GM12891 (cell line): ENCODE measurements around the gene ITSN1.

Source experiments
- DNase-seq: peaks from one replicate; pipeline ENCODE4 v3.0.0; 2011; ENCODE audit warnings: low spot score; ENCODE audit not compliant: insufficient read length
- FAIRE-seq: peaks from 2 replicates; lab custom pipeline; 2011; peaks lifted over from hg19 to GRCh38; lab: Jason Lieb, UNC
- PAX5 ChIP-seq: IDR thresholded peaks from 2 replicates; pipeline ENCODE4 v1.6.1; 2011; ENCODE audit warnings: low read length, moderate library complexity, mild to moderate bottlenecking; ENCODE audit not compliant: insufficient read depth, severe bottlenecking
- POLR2A ChIP-seq: IDR thresholded peaks from 2 replicates; pipeline ENCODE4 v1.6.1; 2011; ENCODE audit warnings: low read depth, low read length, control low read depth
- POLR2AphosphoS5 ChIP-seq: IDR thresholded peaks from 2 replicates; pipeline ENCODE4 v1.6.1; 2011; ENCODE audit warnings: low read depth, low read length, control low read depth
- POU2F2 ChIP-seq: IDR thresholded peaks from 2 replicates; pipeline ENCODE4 v1.6.1; 2011; ENCODE audit warnings: low read depth, mild to moderate bottlenecking, control low read depth, low read length, moderate library complexity
- SPI1 ChIP-seq: IDR thresholded peaks from 2 replicates; pipeline ENCODE4 v1.6.1; 2011; ENCODE audit warnings: low read depth, low read length, control low read depth
- TAF1 ChIP-seq: IDR thresholded peaks from 2 replicates; pipeline ENCODE4 v1.6.1; 2011; ENCODE audit warnings: low read depth, low read length, control low read depth

The ITSN1 gene

GRCh38 chr21:33874161-33874560 lies 231.9 kb downstream of the ITSN1 start:
- TF ChIP-seq TAF1 (no peak), POU2F2 (no peak)
- FAIRE-seq, result no peak
- DNase-seq, result no peak

GRCh38 chr21:33875026-33875695 lies 232.9 kb downstream of the ITSN1 start:
- no peak for DNase-seq
- no peak for FAIRE-seq
- no peak for TF ChIP-seq PAX5
- TF ChIP-seq POU2F2, result no peak
- TF ChIP-seq TAF1, result no peak
- no peak for TF ChIP-seq POLR2AphosphoS5
- no peak for TF ChIP-seq SPI1
- TF ChIP-seq POLR2A, result no peak

- FAIRE-seq (no peak), DNase-seq (no peak)
- no peak for TF ChIP-seq POU2F2
- no peak for TF ChIP-seq POLR2A
- TF ChIP-seq TAF1, result no peak
- TF ChIP-seq POLR2AphosphoS5, result no peak
- no peak for TF ChIP-seq SPI1
- TF ChIP-seq PAX5, result no peak
These were observed 236.5 kb downstream of the ITSN1 start for GRCh38 chr21:33878824-33879223.

GRCh38 chr21:33880626-33881025 lies 238.3 kb downstream of the ITSN1 start:
- no peak for FAIRE-seq
- TF ChIP-seq SPI1 (no peak), PAX5 (no peak), POLR2AphosphoS5 (no peak), TAF1 (no peak), POU2F2 (no peak), POLR2A (no peak)
- DNase-seq, result no peak

- TF ChIP-seq POLR2AphosphoS5 (no peak), SPI1 (no peak), PAX5 (no peak), TAF1 (no peak), POLR2A (no peak)
- DNase-seq, result no peak
- no peak for FAIRE-seq
These were observed 239.6 kb downstream of the ITSN1 start for GRCh38 chr21:33881689-33882440.

GRCh38 chr21:33883118-33883517 lies 240.8 kb downstream of the ITSN1 start:
- TF ChIP-seq SPI1 (no peak), POU2F2 (no peak), POLR2A (no peak), POLR2AphosphoS5 (no peak)
- no peak for DNase-seq

GRCh38 chr21:33884376-33885171 lies 242.3 kb downstream of the ITSN1 start:
- FAIRE-seq (no peak), DNase-seq (no peak)
- TF ChIP-seq POLR2A (no peak), POLR2AphosphoS5 (no peak), TAF1 (no peak), SPI1 (no peak), POU2F2 (no peak), PAX5 (no peak)

More at GRCh38 chr21:33883118-33883517, 240.8 kb downstream of the ITSN1 start:
- FAIRE-seq, result no peak

GRCh38 chr21:33885172-33885514 lies 242.8 kb downstream of the ITSN1 start:
- no peak for FAIRE-seq
- TF ChIP-seq POLR2A, result no peak
- TF ChIP-seq POLR2AphosphoS5, result no peak
- TF ChIP-seq PAX5, result no peak
- no peak for TF ChIP-seq POU2F2
- no peak for TF ChIP-seq TAF1
- no peak for TF ChIP-seq SPI1

GRCh38 chr21:33886321-33886720 lies 244.0 kb downstream of the ITSN1 start:
- DNase-seq (no peak), FAIRE-seq (no peak)
- no peak for TF ChIP-seq SPI1
- no peak for TF ChIP-seq PAX5
- TF ChIP-seq TAF1, result no peak
- no peak for TF ChIP-seq POU2F2
- no peak for TF ChIP-seq POLR2A
- TF ChIP-seq POLR2AphosphoS5, result no peak

More at GRCh38 chr21:33885172-33885514, 242.8 kb downstream of the ITSN1 start:
- DNase-seq, result no peak

- DNase-seq, result no peak
- TF ChIP-seq TAF1 (no peak), POU2F2 (no peak), POLR2AphosphoS5 (no peak), PAX5 (no peak), POLR2A (no peak), SPI1 (no peak)
- no peak for FAIRE-seq
These were observed 247.9 kb downstream of the ITSN1 start for GRCh38 chr21:33890187-33890586.

GRCh38 chr21:33892853-33893252 lies 250.6 kb downstream of the ITSN1 start:
- FAIRE-seq, result no peak
- TF ChIP-seq POLR2AphosphoS5 (no peak), PAX5 (no peak), SPI1 (no peak), POU2F2 (no peak), TAF1 (no peak), POLR2A (no peak)
- no peak for DNase-seq
